ENCODE data around the gene PDK2. TPM values are rescaled to one million over a fixed set of nuclear protein-coding genes. Genes with fewer than 3 reads are reported as not detected.

The PDK2 gene
- total RNA-seq, 4 donors from 2014 or later = 111 to 335 (median 124) TPM

DNA sequence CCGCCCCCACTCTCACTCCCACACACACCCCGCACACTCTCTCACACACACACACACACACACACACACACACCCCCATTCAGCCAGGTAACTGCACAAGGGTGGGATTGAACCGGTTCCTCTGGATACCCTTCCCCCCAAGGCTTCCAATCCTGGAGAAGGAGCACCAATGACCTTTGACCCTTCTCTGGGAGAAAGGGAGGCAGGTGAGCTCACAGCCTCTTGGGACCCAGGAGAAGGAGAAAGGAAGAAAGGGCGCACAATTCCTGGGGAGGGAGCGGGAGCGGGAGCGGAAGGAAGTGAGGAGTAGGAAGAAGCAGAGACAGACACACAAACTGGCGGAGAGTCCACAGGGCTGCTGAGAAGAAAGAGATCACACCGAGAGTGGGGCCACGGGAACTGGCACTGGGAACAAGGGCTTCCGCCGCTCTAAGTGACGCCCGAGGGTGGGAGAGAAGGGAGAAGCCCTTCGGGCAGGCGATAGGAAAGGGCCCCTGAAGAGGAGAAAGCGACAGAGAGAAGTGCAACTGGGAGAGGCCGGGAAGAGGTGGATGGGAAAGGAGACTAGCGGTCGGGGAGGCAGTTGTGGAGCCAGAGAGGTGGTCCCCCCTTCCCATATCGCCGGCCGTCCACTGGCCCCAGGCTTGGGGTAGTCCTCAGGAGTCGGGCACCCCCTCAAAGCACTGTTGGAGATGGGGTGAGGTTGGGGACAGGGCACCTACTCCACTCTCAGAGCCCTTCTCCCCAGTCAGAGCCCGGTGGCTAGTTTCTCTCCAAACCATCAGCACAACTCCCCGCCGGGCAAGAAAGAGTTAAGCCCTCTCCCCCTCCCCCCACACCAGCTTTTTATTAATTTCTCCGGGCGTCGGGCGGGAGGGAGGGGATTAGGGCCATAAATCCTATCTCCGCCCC is 33.5 kb downstream of the PDK2 start:
- H3K36me3 ChIP-seq = no peaks in the 10 kb centered on the region
- peaks cover 22 to 36% of the 10 kb centered on the region in 2 donors for H3K4me1 ChIP-seq
- H3K27ac ChIP-seq = no peak overlapping the region
- intact Hi-C loops (cut with DNase I; ENCODE audit: low total_unique reads) = no loop called here
- in situ Hi-C loops (cut with MboI; ENCODE audit: low sequenced_read_pairs in 4 of 4) = no loop called here
- H3K4me3 ChIP-seq = peak overlapping the region; percentile 52 to 64 (median 54)
- TF ChIP-seq, protein P1, sequence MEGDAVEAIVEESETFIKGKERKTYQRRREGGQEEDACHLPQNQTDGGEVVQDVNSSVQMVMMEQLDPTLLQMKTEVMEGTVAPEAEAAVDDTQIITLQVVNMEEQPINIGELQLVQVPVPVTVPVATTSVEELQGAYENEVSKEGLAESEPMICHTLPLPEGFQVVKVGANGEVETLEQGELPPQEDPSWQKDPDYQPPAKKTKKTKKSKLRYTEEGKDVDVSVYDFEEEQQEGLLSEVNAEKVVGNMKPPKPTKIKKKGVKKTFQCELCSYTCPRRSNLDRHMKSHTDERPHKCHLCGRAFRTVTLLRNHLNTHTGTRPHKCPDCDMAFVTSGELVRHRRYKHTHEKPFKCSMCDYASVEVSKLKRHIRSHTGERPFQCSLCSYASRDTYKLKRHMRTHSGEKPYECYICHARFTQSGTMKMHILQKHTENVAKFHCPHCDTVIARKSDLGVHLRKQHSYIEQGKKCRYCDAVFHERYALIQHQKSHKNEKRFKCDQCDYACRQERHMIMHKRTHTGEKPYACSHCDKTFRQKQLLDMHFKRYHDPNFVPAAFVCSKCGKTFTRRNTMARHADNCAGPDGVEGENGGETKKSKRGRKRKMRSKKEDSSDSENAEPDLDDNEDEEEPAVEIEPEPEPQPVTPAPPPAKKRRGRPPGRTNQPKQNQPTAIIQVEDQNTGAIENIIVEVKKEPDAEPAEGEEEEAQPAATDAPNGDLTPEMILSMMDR (IDR thresholded peaks at IDR 0.05 in 4 of 5, conservative IDR thresholded peaks at IDR 0.05 in 1 of 5) = no peak
- no peak for TF ChIP-seq POLR2A (IDR thresholded peaks at IDR 0.05)
- peaks cover 0 to 4% (median 0%) of the 10 kb centered on the region in 3 donors for H3K27me3 ChIP-seq
- no peak for DNase-seq
- no peak for ATAC-seq
- no peaks in the 10 kb centered on the region for H3K9me3 ChIP-seq

DNA sequence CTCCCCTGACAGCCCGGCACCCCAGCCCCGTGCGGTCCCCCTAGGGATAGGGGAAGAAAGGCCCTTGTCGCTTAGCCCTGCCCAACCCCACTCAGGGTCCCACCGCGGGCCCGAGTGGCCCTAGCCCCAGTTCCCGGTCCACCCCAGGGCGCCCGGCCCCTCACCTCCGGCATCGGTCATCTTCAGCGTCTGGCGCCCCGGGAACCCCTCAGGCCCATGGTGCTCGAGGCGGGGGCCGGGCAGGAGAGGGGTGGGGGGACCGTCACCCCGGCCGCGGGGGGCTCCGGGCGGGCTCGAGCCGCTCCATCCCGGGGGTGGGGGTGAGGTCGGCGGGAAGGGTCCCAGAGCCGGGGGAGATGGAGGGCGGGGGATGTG is 34.2 kb downstream of the PDK2 start:
- Histone ChIP-seq H3K4me3 (peak overlapping the region; percentile 52 to 64 (median 54)), H3K4me1 (peaks cover 27 to 40% of the 10 kb centered on the region in 2 donors), H3K27me3 (peaks cover 0 to 4% (median 0%) of the 10 kb centered on the region in 3 donors), H3K36me3 (no peaks in the 10 kb centered on the region), H3K9me3 (no peaks in the 10 kb centered on the region), H3K27ac (no peak overlapping the region)
- in situ Hi-C loops (cut with MboI; ENCODE audit: low sequenced_read_pairs in 4 of 4) = no loop called here
- DNase-seq (no peak), ATAC-seq (no peak)
- TF ChIP-seq POLR2A (IDR thresholded peaks at IDR 0.05) = no peak
- TF ChIP-seq, protein P1 (IDR thresholded peaks at IDR 0.05 in 4 of 5, conservative IDR thresholded peaks at IDR 0.05 in 1 of 5) = no peak
- intact Hi-C loops (cut with DNase I; ENCODE audit: low total_unique reads) = no loop called here

DNA sequence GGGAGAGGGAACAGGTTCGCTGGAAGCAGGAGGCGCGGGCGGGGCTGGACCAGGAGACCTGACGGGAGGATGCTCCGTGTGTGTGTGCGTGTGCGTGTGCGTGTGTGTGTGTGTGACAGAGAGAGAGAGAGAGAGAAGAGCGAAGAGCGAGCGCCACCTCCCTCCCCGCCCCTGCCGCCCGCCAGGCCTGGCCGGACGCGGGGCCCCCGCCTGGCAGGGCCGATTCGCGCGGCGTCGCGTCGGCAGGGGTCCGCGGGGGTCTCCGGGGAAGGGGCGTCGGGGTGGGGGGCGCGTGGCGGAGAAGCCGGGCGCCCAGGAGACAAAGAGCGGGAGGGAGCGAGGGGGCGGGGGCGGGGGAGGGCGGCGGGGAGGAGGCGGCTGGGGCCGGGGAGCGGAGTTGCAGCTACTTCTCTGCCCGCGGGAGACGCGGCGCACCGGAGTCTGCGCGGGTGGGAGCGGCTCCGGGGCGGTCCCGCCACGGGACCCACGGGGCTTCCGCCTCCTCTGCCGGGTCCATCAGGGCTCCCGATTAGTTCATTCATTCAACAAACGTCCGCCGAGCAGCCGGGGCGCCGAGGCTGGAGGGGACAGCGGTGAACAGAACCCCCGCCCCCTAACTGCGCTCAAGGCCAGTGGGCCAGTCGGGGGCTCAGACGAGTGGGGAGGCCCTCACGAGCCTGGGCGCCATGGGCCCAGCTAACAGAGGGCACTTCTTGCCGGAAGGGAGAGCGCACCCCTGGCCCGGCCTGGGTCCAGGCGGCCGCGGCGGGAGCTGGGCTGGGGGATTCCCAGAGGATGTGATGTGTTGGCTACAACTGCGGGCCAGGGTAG is 34.8 kb downstream of the PDK2 start, which contains the start of gene SAMD14:
TSS of gene SAMD14 (minus strand) at position 433 of the 831 bp plus-strand sequence. CDS start 5,201 bp downstream, outside the sequence.
- peaks cover 30 to 46% of the 10 kb centered on the region in 2 donors for H3K4me1 ChIP-seq
- H3K27ac ChIP-seq = peak within 1 kb of the TSS; percentile 53 to 95 (median 92)
- no peak for ATAC-seq
- in situ Hi-C loops (cut with MboI; ENCODE audit: low sequenced_read_pairs in 4 of 4) (no loop called here), intact Hi-C loops (cut with DNase I; ENCODE audit: low total_unique reads) (loop anchor here (5.0 kb wide), 1 partner anchor 37 kb away; the partner anchor contains the start of gene SGCA)
- no peak for DNase-seq
- no peaks in the 10 kb centered on the region for H3K36me3 ChIP-seq
- TF ChIP-seq POLR2A (IDR thresholded peaks at IDR 0.05) = no peak
- TF ChIP-seq, protein P1 (IDR thresholded peaks at IDR 0.05 in 4 of 5, conservative IDR thresholded peaks at IDR 0.05 in 1 of 5) = no peak
- H3K27me3 ChIP-seq = peaks cover 0 to 4% (median 0%) of the 10 kb centered on the region in 3 donors
- peak within 1 kb of the TSS; percentile 52 to 64 (median 54) for H3K4me3 ChIP-seq
- no peaks in the 10 kb centered on the region for H3K9me3 ChIP-seq

DNA sequence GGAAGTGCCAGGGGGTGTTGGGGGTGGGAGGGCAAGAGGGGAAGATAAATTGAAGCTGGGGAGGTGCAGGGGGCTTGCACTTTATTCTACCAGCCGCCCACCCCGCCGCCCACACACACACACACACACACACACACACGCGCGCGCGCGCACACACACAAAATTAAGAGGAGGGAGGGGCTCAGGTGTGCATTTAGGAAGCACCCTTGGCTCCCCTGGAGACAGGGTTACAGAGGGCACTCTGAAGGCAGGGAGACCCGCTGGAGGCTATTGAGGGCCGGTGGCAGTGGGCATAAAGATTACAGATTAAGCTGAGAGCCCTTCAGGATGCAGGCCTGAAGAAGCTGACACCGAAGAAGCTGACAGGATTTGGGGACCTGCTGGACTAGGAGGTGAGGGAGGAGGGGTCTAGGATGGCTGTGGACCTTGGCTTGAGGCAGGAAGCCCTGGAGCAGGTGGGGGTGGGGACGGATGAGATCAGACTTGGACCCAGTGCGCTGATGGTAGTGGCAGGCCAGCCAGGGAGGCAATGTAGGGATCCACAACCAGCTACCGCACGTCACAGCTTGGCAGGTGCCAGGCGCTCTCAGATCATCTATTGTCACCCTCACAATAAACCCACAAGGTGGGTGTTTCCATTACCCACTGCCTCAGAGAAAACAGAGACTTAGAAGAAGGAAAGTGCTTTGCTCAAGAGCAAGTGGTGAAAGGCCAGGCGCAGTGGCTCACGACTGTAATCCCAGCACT is 35.6 kb downstream of the PDK2 start:
- Histone ChIP-seq H3K4me3 (peak overlapping the region; percentile 52 to 64 (median 54)), H3K36me3 (peaks cover 0 to 6% of the 10 kb centered on the region in 2 donors), H3K4me1 (peaks cover 35 to 47% of the 10 kb centered on the region in 2 donors), H3K27ac (peak overlapping the region; percentile 53 to 95 (median 92)), H3K27me3 (peaks cover 0 to 4% (median 0%) of the 10 kb centered on the region in 3 donors), H3K9me3 (no peaks in the 10 kb centered on the region)
- intact Hi-C loops (cut with DNase I; ENCODE audit: low total_unique reads) (loop anchor here (5.0 kb wide), 1 partner anchor 37 kb away; the partner anchor contains the start of gene SGCA), in situ Hi-C loops (cut with MboI; ENCODE audit: low sequenced_read_pairs in 4 of 4) (no loop called here)
- no peak for DNase-seq
- no peak for ATAC-seq
- no peak for TF ChIP-seq POLR2A (IDR thresholded peaks at IDR 0.05)
- TF ChIP-seq, protein P1 (IDR thresholded peaks at IDR 0.05 in 4 of 5, conservative IDR thresholded peaks at IDR 0.05 in 1 of 5) = no peak
